Muscle of back (tissue), 11 donors: ENCODE data around the gene TMEM132D. TPM values are rescaled to one million over a fixed set of nuclear protein-coding genes. Genes with fewer than 3 reads are reported as not detected.
A peak's percentile ranks its signal among the peaks of the same experiment; 100 is the strongest.

Experiments used
- DNase-seq, 3 donors: peaks; one replicate each; pipeline versions ENCODE4 v3.0.0 to v3.0.0-alpha.2; 2013
- polyA plus RNA-seq, 10 donors: library from polyadenylated mRNA; unstranded; fragments of 120-200 nt; gene quantifications; one replicate each; pipeline ENCODE4 v1.2.1, GENCODE V29; 2013; ENCODE audit not compliant: insufficient read length in 10 of 10

The TMEM132D gene
- polyA plus RNA-seq, 10 donors: 0.35 to 1.6 (median 0.91) TPM

DNA sequence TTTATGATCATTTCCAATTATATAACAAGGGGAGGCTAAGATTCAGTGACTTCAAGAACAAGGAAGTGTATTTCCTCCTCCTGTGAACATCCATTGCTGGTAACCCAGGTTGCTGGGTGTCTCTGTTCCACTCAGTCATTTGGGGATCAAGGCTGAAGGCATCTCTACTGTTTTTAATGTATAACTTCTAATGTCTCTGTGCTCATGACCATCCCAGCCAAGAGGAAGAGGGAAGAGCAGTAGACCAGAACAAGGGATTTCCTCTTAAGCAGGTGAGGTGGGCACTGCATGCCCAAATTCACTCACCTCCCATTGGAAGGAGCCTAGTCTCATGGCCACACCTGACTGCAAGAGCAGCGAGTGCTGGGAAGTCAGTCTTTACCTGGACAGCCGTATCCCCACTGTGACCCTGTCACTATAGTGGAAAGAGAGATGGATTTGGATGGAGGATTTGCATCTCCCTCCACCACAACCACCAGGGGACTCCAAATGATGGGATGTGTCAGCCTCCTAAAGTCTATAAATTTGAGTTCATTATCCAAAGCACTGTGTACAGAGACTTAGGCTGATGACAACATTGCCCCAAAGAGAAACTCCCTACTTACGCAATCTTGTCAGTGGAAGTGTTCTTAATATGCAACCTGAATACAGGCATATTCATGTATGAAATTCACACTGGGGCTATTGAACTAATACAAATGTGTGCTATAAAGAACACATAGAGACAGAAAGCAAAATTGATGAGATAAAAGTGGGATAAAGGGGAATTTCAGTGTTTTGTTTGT lies 368.7 kb downstream of the TMEM132D start:
- DNase-seq: no peak

DNA sequence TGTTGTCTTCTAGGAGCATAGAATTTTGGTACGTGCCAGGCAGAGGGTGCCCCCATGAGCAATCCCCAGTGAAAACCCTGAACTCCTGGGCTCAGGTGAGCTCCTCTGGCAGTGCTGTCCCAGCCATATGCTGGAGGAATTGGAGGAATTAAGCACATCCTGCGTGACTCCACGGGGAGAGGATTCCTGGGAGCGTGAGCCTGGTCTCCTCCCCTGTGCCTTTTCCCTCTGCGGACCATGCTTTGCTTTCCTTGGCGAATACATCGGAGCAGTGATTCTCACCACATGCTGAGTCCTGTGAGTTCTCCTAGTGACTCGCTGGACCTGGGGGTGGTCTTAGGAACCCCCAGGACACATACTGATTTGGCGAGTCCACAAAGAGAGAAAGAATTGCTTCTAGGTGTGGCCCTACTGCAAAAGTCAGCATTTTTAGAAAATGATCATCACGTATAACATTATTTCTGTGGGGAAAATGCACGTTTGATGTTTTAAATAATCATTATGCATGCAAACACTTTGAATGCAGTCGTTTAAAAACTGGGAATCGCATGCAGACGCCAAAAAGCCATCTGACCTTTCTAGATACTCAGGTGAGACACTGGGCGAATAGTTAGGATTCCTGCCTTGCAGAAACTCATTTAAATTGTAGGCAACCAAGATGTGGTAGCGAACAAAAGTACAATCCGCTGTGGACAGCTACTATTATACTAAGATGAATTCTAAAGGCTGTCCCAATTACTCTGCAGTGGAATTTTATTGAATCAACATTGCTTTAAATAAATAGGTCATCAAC lies 370.9 kb downstream of the TMEM132D start:
- DNase-seq: no peak

DNA sequence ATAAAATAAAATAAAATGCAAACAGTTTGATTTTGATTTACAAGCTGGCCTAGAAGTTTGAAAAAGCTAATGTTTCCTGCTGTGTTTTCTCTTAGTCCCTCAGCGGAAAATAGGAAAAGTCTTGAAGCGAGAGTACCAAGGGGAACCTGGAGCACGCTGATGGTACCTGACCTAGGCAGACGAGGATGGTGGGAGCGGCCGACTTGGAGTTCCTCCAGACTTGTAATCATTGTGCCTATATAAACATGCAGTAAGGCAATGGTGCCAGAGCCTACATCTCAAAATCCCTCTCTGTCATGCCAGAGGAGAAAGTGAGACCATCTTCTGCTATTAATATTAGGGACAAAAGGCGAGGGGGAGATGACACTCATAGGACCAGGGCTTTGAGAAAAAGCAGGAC lies 371.7 kb downstream of the TMEM132D start:
- DNase-seq: no peak

DNA sequence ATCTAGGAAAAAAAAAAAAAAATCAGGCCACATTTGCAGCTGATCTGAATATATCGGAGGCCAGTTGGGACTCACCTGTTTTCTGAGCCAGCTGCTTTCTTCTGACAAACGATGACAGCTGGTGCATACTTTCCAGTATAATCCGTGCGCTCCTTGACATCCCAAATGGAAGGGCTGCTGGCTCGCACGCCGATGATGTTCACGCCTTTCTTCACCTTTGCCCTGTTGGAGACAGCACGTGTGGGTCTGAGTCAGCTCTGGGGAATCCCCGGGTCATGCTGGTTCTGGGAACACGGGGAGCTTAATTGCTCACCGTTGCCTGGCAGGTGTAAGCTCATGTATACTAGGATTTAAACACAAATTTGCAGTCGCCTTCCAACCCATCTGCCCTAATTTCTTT lies 372.8 kb downstream of the TMEM132D start:
- peak; percentile 31 to 66 (median 56) for DNase-seq

DNA sequence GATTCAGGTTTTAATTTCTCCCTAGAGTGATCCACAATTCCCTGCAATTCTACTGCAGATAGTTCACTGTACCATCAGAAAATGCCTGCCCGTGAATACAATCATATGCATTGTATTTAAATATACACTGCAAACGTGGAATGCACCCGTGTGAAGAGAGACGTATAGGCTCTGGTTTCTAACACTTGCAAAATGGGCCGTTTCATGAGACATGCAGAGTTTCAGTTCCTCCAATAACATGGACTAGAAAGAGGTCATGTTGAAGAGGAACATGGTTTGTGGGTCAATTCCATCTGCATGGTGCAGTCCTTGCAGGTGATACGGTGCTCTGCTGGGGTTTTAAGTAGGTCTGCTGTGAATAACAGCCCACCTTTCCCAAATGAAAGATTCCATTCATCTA lies 373.3 kb downstream of the TMEM132D start:
- DNase-seq: no peak

DNA sequence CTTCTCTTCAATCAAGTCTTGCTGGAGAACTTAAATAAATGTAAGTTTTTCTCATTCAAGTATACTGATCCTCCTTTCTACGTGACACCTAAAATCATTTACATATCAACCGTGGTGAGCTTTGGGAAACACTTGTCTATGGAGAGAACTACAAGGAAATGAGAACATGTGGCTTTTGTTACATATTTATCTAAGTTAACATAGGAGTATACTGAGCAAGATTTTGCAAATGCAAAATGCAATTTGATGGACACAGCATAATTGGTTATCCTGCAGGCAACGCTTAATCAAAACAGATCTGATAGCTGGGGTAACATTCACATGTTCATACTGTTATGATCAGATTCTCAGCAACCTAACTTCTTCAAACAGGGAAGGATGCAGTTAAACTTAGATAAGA lies 376.3 kb downstream of the TMEM132D start:
- DNase-seq: no peak

DNA sequence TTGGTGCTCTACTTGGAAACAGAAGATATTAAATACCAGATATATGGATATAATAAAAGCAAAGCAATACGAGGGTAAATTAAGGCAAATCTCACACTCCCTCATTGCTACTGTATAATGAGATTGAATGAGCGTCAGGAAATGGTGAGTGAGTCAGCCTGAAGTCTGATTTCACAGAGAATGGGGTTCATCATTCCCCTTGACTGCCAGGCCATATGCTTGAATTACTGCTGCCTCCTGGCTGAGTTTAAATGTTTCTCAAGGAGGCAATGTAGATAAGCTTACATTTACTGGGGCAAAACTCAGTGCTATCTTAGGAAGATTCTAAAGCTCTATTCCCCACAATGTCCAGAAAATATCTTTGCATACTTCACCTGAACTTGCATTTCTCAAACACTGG lies 380.2 kb downstream of the TMEM132D start:
- DNase-seq: no peak

DNA sequence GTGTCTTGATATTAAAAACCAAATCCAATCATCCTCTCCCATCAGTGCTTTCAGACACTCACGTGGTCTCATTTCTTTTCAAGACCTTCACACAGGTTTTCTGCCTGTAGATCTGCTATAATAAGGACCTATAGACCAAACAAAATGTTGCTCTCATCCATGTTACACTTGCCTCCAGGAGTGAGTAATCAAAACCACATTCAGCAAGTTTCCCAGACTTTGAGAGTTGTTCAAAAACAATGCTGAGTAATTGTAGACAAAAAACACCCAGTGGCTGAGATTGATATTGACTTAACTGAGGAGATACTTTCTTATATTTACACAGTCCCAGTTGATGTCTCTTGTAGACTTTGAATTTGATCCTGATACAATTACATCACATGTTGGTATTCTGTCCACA lies 383.1 kb downstream of the TMEM132D start:
- DNase-seq: no peak

DNA sequence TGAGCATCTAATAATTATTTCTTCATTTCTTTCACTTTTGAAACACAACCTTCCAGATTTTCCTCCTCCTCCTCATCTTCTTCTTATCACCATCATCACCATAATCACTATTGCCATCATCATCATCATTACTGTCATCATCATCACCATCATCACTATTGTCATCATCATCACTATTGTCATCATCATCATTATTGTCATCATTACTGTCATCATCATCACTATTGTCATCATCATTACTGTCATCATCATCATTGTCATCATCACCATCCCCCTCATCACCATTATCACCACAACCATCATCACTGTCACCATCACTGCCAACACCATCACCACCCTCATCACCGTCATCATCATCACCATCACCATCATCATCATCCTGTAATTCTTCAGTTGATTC lies 400.0 kb downstream of the TMEM132D start:
- no peak for DNase-seq

DNA sequence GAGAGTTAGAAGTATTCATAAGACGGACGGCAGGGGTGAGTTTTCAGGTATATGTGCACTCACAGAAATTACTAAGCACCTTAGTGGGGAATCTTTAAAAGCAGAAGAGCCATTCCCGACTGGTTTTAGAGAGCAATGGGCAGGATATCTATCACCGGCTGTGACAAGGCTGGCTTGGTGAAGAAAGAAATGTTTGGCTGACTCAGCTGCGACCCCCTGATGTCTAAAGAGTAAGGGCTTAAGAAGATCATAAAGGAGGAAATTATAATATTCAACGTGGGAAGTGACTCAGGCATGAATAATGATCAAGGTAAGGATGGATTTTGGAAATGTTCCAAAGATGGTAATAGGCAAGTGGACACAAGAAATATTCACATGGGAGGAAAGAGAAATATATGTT lies 407.6 kb downstream of the TMEM132D start:
- no peak for DNase-seq

DNA sequence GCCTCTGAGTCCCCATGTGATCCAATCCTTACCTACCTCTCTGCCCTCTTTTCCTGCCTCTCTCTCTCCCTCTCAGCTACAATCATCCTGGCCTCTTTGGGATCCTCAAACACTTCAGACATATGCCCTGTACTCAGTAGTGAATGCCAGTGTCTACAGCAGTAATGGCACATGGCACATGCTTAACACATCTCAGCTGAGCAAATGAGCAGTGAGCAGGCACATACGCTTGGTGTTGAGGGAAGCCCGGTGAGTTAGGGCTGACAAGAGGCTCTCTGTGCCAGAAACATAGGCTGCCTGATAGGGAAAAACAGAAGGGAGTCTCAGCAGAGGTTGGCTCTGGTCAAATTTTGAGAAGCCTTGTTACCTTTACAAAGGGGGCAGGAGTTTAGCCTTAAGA lies 409.1 kb downstream of the TMEM132D start:
- no peak for DNase-seq

DNA sequence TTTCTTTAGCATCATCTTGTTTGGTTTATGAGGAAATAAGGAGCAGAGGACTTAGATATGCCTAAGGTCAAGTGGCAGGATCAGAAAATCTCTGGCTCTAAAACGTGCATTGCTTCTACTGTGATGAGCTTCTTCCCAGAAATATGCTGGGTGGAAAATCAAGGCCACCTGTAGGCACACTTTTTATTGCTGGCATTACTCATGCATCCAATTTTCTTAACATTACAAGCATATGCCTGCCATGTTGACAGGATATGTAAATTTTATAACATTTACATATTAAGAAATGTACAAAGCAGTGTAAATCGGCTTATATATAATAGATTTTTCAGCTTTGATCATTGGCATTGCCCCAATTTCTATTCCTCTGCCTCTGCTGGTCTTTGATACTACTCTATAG lies 409.6 kb downstream of the TMEM132D start:
- no peak for DNase-seq

DNA sequence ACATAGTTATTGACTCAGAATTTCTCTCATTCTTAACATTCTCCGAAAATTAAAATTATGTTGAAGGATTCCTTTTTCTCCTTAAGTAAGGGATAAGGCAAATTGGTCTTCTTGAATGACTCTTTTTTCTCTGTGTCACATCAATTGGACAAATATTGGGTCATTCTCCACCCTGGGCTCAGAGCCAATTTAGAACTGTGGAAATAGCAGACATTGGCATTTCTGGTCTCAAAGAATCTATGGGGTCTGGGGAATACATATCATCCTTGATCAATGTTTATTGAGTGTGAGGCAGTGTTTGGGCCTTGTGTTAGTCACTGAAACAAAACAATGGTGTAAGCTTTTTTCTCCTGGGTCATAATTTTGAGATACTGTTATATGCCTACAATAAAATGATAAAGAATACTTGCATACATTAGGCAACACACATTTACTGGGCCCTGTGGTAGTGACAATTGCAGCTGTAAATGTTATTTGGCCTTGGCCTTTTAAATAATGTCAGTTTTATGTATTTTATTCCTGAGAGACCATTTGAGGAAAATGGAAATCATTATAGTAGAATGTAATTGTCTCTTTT lies 414.6 kb downstream of the TMEM132D start:
- DNase-seq: no peak

DNA sequence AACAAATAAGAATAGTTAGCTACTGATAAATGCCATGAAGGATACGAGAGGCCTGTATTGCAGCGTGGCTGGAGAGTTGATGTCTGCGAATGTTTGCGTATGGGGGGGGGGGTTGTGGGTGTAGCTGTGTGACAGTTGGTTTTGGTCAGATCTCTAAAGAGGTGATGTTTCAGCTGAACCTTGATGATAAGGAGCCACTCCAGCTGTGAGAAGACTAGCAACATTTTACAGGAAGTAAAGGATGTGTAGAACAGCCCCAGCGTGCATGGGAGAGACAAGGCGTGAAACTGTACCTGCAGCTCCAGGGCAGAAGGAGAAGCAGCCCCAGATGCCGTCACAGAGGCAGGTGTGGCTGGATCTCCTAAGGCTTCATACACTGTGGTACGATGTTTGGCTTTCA lies 416.9 kb downstream of the TMEM132D start:
- DNase-seq: no peak

DNA sequence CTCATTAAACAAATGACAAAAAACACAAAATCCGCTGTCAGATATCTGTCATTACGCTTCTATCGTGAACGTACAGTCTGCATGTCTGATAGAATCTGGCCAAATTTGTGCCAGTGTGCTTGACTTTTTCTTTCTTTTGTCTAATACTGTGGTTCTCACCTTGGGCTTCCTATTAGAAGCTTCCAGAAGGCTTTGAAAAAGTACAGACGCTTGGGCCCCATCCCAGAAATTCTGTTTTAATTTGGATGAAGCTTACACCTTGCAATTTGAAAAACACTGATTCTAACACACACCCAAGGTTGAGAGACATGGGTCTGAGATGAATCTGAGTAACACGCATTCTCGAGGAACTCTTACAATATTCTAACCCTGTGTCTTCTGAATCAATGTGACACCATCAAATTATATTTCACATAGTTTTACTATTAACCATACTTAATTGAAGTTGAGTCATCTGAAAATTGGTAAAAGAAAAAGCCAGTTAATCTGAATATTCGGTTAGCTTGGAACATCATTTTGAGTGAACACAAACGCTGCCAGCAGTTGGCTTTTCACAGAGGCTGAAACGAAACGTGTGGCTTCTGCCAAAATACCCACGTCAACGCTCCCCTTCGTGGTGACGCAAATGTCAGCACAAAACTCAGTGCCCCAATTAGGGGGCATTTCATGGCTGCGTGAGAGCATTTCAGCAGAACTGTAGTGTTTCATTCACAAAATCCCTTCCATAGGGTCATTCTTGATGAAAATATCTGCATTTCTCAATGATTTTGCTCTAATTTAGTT lies 420.5 kb downstream of the TMEM132D start:
- DNase-seq: peak; percentile 4 to 17 (median 9)

DNA sequence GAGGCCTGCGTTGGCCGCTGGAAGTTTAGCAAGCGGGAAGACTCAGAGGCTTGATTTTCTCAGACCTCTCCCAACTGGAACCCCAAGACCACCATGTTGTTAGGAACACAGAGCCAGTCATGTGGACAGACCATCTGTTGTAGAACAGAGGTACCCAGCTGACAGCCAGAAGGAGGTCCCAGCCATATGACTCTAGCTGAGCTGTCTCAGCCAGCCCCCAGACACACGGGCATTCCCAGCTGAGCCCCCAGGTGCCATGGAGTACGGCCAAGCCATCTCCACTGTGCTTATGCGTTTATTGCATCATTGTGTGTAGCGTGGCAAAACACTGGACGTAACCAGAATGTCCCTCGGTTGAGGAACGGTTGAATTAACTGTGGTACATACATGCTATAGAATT lies 421.9 kb downstream of the TMEM132D start:
- DNase-seq: peak in 1 of 3 donors; percentile 17

DNA sequence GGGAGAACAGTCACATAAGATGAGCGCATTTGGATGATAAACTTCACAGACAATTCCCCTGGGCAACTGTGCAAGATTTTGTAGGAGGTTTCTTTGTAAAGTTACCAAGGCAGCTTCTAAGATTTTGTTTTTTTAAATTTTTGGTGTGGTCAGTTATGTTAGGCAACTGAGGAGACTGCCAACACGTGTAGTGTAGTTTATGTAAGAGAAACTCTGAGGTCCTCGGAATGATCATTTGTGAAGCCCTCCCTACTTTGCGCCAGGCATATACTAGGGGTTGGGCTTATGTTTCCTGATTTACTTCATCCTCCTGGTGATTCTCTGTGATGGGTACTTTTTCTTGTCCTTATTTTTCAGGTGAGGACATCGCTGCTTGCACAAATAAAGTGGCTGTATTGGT lies 433.6 kb downstream of the TMEM132D start:
- DNase-seq: no peak

DNA sequence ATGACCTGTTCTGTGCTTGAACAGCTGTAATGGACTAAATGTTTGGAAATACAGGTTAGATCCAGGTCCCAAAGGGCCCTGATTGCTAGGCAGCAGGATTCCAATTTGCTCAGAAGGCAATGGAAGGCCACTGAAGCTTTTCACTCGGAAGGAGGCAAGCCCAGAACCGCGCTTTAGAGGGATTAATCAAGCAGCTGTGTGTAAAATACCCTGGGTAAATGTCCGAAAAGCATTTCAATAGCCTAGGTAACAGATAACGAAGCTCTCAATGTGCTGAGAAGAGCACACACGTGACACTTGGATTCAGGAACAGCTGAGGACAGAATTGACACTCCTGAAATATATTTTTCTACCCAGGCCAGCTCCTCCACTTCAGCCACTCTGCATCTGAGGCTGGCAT lies 436.1 kb downstream of the TMEM132D start:
- DNase-seq: no peak

DNA sequence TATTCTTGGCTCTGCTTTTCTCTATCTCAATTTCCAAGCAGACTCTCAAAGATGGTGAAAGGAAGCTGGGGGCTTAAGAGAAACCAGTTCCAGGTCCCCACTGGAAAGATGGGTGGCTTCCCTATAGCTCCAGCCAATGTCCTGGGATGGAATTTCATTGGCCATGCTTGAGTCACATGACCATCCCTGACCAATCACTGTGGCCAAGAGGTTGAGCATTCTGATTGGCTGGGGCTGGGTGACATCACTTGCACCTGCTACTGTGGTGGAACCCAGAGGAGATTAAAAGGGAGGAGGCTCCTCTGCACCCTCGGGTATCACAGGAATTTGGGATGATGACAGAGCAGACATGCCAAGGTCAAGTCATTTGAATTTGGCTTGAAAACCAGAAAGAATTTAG lies 436.5 kb downstream of the TMEM132D start:
- no peak for DNase-seq

DNA sequence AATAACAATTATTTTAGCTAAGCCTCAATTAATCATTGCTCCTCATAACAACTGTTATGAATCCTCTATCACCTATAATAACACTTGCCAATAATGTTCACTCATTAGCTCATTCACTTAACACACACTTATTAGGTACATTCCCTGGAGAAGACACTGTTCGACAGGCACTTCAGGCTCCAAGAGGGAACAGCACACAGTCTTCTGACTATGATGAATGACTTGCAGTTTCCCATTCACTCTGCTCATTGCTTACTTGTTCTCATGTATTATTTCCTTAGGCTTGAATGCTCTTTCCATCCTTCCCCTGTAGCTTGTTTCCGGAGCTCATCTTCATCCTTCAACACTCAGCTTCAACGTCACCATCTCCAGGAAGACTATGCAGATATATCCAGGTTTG lies 437.3 kb downstream of the TMEM132D start:
- DNase-seq: no peak

DNA sequence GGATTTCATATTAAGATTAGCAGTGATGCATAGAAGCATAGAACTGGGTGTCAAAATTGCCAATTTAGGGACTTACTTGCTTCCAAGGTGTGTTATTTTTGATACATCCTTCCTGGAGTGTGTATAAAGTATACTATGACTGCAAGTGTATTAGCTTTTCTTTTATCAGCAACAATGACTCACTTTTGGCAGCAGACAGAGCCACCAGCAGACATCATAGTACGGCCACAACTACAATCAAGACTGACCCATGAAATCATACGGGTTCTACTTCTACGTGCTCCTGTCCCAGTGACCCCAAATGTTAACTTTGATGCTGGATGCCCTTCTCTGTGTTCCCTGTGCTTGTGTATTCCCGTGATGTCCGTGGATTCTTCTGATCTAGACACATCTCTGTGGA lies 443.9 kb downstream of the TMEM132D start:
- DNase-seq: no peak

DNA sequence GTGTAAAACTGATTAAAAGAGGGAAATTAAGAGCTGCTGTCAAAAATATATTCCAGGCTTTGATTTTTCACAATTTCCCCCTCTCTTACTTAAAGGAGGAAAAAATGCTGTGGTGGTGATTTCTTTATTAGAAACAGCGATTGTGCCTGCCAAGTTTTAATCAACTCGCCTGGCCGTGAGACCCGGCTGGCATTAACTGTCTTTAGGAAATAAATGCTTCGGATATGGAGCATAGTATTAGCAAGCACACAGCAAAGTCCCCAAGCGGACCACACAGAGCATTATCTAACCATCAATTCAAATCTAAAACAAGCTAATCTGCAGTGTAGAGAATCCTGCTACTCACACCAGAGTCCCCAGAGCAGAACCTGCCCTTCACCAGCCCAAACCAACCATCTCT lies 457.1 kb downstream of the TMEM132D start:
- DNase-seq: no peak
